K562 (cell line): ENCODE results near the gene PRMT5. TPM values are rescaled to one million over a fixed set of nuclear protein-coding genes. Genes with fewer than 3 reads are reported as not detected.

Experiments used
- ATAC-seq: fragments of 200-7000 bp; cut with Tn5 transposase; 3 replicates; pipeline ENCODE4 v1.9.1; 2020; ENCODE audit warnings: moderate library complexity
- BruUV-seq: library from RNA; stranded (reverse); fragments of 400-500 nt; replicated peaks from 2 replicates; lab custom pipeline; 2021; lab: Mats Ljungman, UMichigan
- CTCF ChIA-PET: fragments of 300-600 bp; formaldehyde crosslinking; extraction: SDS; loops from one replicate; lab custom pipeline; 2021; ENCODE audit warnings: low intra/inter-chr PET ratio; lab: Yijun Ruan, JAX
- POLR2A ChIA-PET: fragments of 300-600, 350-650 bp; sonication (Branson Sonifier 250); formaldehyde crosslinking; extraction: SDS; loops from one replicate; lab custom pipeline; 2021; ENCODE audit warnings: antibody characterized with exemption, inconsistent platforms; lab: Yijun Ruan, JAX
- DNase-seq, 4 experiments: peaks; one replicate each; pipeline versions ENCODE4 v3.0.0 to v3.0.0-alpha.2; 2011 to 2018; ENCODE audit warnings: low spot score in 3 of 4, mixed read lengths in 3 of 4; ENCODE audit errors: extremely low read depth in 1 of 4
- FAIRE-seq: peaks from 2 replicates; lab custom pipeline; 2011; peaks lifted over from hg19 to GRCh38; lab: Jason Lieb, UNC
- H2AFZ ChIP-seq: 2 replicates; pipeline ENCODE4 v1.6.0; 2011; ENCODE audit warnings: low read depth, low read length, control low read depth, inconsistent platforms
- H3K27ac ChIP-seq: fragments of 200-600 bp; 3 replicates; pipeline ENCODE4 v1.8.0; 2011; ENCODE audit warnings: low read depth, mild to moderate bottlenecking, control low read depth, inconsistent platforms, low read length, moderate library complexity, mixed read lengths; ENCODE audit errors: extremely low read depth
- H3K27me3 ChIP-seq, 2 experiments: fragments of 300-600 bp in 1 of 2; 2 replicates in 1 of 2; 3 replicates in 1 of 2; pipeline versions ENCODE4 v1.6.0 to v1.8.0; 2011; ENCODE audit warnings: inconsistent platforms in 2 of 2, low read length in 2 of 2, mild to moderate bottlenecking in 1 of 2, mixed read lengths in 1 of 2, moderate library complexity in 1 of 2; ENCODE audit not compliant: control insufficient read depth in 2 of 2, insufficient read depth in 2 of 2
- H3K36me3 ChIP-seq: fragments of 300-600 bp; 3 replicates; pipeline ENCODE4 v1.8.0; 2011; ENCODE audit warnings: mild to moderate bottlenecking, low read length, inconsistent platforms; ENCODE audit not compliant: control insufficient read depth, insufficient read depth
- H3K4me1 ChIP-seq, 2 experiments: fragments of 200-600 bp in 1 of 2; replicated peaks in 1 of 2; 2 replicates in 1 of 2; 3 replicates in 1 of 2; pipeline versions ENCODE4 v1.5.1 to v1.8.0; 2011; ENCODE audit warnings: inconsistent platforms in 2 of 2, low read length in 2 of 2, mild to moderate bottlenecking in 1 of 2, mixed read lengths in 1 of 2, moderate library complexity in 1 of 2; ENCODE audit not compliant: control insufficient read depth in 2 of 2, insufficient read depth in 2 of 2
- H3K4me2 ChIP-seq: 2 replicates; pipeline ENCODE4 v1.6.1; 2011; ENCODE audit warnings: low read length, control low read depth, inconsistent platforms, mixed read lengths; ENCODE audit not compliant: insufficient read depth
- H3K4me3 ChIP-seq: fragments of 200-600 bp; sonication (generic), shearing (Covaris generic); 2 replicates; pipeline ENCODE4 v1.5.1; 2016; ENCODE audit warnings: control low read depth, inconsistent platforms
- H3K79me2 ChIP-seq: fragments of 200-600 bp; 3 replicates; pipeline ENCODE4 v1.8.0; 2011; ENCODE audit warnings: low read length, inconsistent platforms; ENCODE audit not compliant: control insufficient read depth, insufficient read depth
- H3K9ac ChIP-seq, 2 experiments: 2 replicates each; pipeline versions ENCODE4 v1.6.0 to v1.6.1; 2011; ENCODE audit warnings: low read depth in 2 of 2, low read length in 2 of 2, control low read depth in 1 of 2, inconsistent platforms in 1 of 2, mild to moderate bottlenecking in 1 of 2, mixed read lengths in 1 of 2; ENCODE audit not compliant: insufficient read depth in 1 of 2
- H3K9me1 ChIP-seq: one replicate; pipeline ENCODE4 v1.6.0; 2011; ENCODE audit warnings: inconsistent platforms, mild to moderate bottlenecking, low read length, moderate library complexity; ENCODE audit not compliant: control insufficient read depth, insufficient read depth
- H3K9me3 ChIP-seq: replicated peaks from 2 replicates; pipeline ENCODE4 v1.5.1; 2011; ENCODE audit warnings: low read depth, low read length, inconsistent platforms; ENCODE audit not compliant: control insufficient read depth, insufficient read depth
- H4K20me1 ChIP-seq: replicated peaks from 2 replicates; pipeline ENCODE4 v1.6.1; 2011; ENCODE audit warnings: low read length, inconsistent platforms, mixed read lengths; ENCODE audit not compliant: control insufficient read depth, insufficient read depth
- ARHGAP35 ChIP-seq: fragments of 450-650 bp; IDR thresholded peaks from 2 replicates; pipeline ENCODE4 v1.6.1; 2018; ENCODE audit not compliant: partially characterized antibody
- CBX2 ChIP-seq: fragments of 200-600 bp; sonication (generic); IDR thresholded peaks from one replicate; pipeline ENCODE4 v1.6.1; 2012; ENCODE audit warnings: mild to moderate bottlenecking, low read length, inconsistent platforms; ENCODE audit not compliant: insufficient read depth, poor library complexity, severe bottlenecking
- DIDO1 ChIP-seq: fragments of 450-650 bp; IDR thresholded peaks from 2 replicates; pipeline ENCODE4 v1.6.1; 2016; ENCODE audit warnings: low read depth, missing biosample characterization, missing genetic modification characterization
- FOS ChIP-seq: IDR thresholded peaks from 3 replicates; pipeline ENCODE4 v1.6.1; 2011; ENCODE audit not compliant: insufficient read length; ENCODE audit errors: extremely low read depth
- MED1 ChIP-seq: sonication (generic); formaldehyde crosslinking; IDR thresholded peaks from 2 replicates; pipeline ENCODE4 v1.8.1; 2023; ENCODE audit warnings: missing genetic modification reagents, borderline replicate concordance
- NELFE ChIP-seq: IDR thresholded peaks from 2 replicates; pipeline ENCODE4 v1.6.1; 2011; ENCODE audit warnings: mild to moderate bottlenecking; ENCODE audit not compliant: insufficient read depth, insufficient read length
- PBX2 ChIP-seq, 2 experiments: IDR thresholded peaks in 1 of 2; conservative IDR thresholded peaks in 1 of 2; 2 replicates each; pipeline ENCODE4 v1.6.1; 2016; ENCODE audit warnings: low read depth in 2 of 2, mild to moderate bottlenecking in 1 of 2, missing compliant biosample characterization in 1 of 2, missing genetic modification characterization in 1 of 2, moderate library complexity in 1 of 2
- SIRT6 ChIP-seq: IDR thresholded peaks from one replicate; pipeline ENCODE4 v1.6.1; 2012; ENCODE audit warnings: low read depth, mild to moderate bottlenecking, control low read depth, inconsistent platforms, low read length, moderate library complexity
- SUPT5H ChIP-seq: fragments of 450-650 bp; IDR thresholded peaks from 2 replicates; pipeline ENCODE4 v1.6.1; 2016
- ZNF133 ChIP-seq: fragments of 250-450 bp; sonication (Bioruptor Pico); IDR thresholded peaks from 2 replicates; pipeline ENCODE4 v1.4.0; 2020; ENCODE audit warnings: mild to moderate bottlenecking
- ZNF174 ChIP-seq: fragments of 250-450 bp; sonication (Bioruptor Pico); IDR thresholded peaks from 2 replicates; pipeline ENCODE4 v1.4.0; 2020; ENCODE audit warnings: mild to moderate bottlenecking
- ZNF785 ChIP-seq: fragments of 250-450 bp; sonication (Bioruptor Pico); IDR thresholded peaks from 2 replicates; pipeline ENCODE4 v1.4.0; 2020; ENCODE audit warnings: mild to moderate bottlenecking
- WGBS: fragments of 100-300 bp; shearing (Covaris generic); methylation state at CpG from one replicate; pipeline ENCODE4 v1.1.6; 2016; ENCODE audit warnings: low coverage, mixed read lengths; ENCODE audit not compliant: insufficient coverage; ENCODE audit errors: missing lambda C conversion rate; 5-methylcytosine and 5-hydroxymethylcytosine counted together
- in situ Hi-C: fragments of 300-500 bp; cut with MboI; formaldehyde crosslinking; loops from 4 replicates; pipeline ENCODE4 v1.15.0; 2018; ENCODE audit warnings: inconsistent platforms, mixed read lengths
- intact Hi-C: fragments of 100-400 bp; cut with micrococcal nuclease; formaldehyde crosslinking; loops from 2 replicates; pipeline ENCODE4 v1.14.2; 2022
- polyA plus RNA-seq, 8 experiments: library from polyadenylated mRNA; depleted of rRNA in 4 of 8; stranded (reverse) in 5 of 8; unstranded in 3 of 8; fragments of >200 nt; fragmentation: Nextera tagmentation in 2 of 8; fragmentation: Illumina TruSeq in 1 of 8; extraction: Ambion mirVana in 2 of 8; extraction: Trizol in 1 of 8; gene quantifications; 2 replicates each; pipeline versions ENCODE4 v1.2.1 to v1.2.3, GENCODE V29; 2011 to 2014; ENCODE audit warnings: inconsistent platforms in 1 of 8, missing spikeins in 1 of 8
- total RNA-seq, 7 experiments: library from RNA; depleted of rRNA in 6 of 7; stranded (reverse); fragments of >200 nt in 6 of 7; fragmentation: Illumina TruSeq in 2 of 7; extraction: Trizol in 2 of 7; gene quantifications; 2 replicates each; pipeline versions ENCODE4 v1.2.1 to v1.2.3, GENCODE V29; 2011 to 2021; ENCODE audit warnings: low replicate concordance in 1 of 7
- TF ChIP-seq, protein P1 (sequence below): fragments of 450-650 bp; IDR thresholded peaks from 2 replicates; pipeline ENCODE4 v1.6.1; 2017; ENCODE audit warnings: antibody characterized with exemption, mild to moderate bottlenecking

The PRMT5 gene
- total and polyA plus RNA-seq, 9 of the 15 experiments (the other 6 are each of a cell fraction or from before 2014, with no cell fraction given): 114 to 552 (median 222) TPM

GRCh38 chr14:22918804-22919600, 10.2 kb downstream of the PRMT5 start, which contains the start of gene RBM23:
Gene RBM23 (minus strand): TSS chr14:22919149.
- intact Hi-C loops (loop anchor here (5.0 kb wide), 1 partner anchor 47 kb away; the partner anchor contains the start of gene LRP10), in situ Hi-C loops (no loop called here)
- H3K9me3 ChIP-seq: no peaks in the 10 kb centered on the region
- H3K36me3 ChIP-seq: peaks cover 62% of the 10 kb centered on the region
- no peaks in the 10 kb centered on the region for H3K9me1 ChIP-seq
- H3K79me2 ChIP-seq: peaks cover 45% of the 10 kb centered on the region
- peak within 1 kb of the TSS; percentile 91 to 96 for H3K9ac ChIP-seq
- H3K27ac ChIP-seq: peak within 1 kb of the TSS; percentile 94
- H2AFZ ChIP-seq: peak within 1 kb of the TSS; percentile 94
- FAIRE-seq (peak; percentile 100), ATAC-seq (peak; percentile 96), DNase-seq (peak; percentile 95 to 100 (median 97))
- WGBS: under 1% methylated on average over 46 of the region's 46 CpGs
- H3K4me3 ChIP-seq: peak within 1 kb of the TSS; percentile 68
- H3K4me1 ChIP-seq: peaks cover 0 to 25% of the 10 kb centered on the region in 2 experiments; a peak in 4 of 5 replicates
- H3K27me3 ChIP-seq: no peaks in the 10 kb centered on the region
- H3K4me2 ChIP-seq: peak within 1 kb of the TSS; percentile 93
- ChIA-PET POLR2A (interaction anchor here (0.6 to 4.5 kb wide), 26 partner anchors 8 to 415 kb away, joined by 3 to 62 read pairs (median 4); partner anchors contain the start of genes ACIN1, C14orf119, DAD1 and HAUS4), CTCF (no interaction called here)
- no peaks in the 10 kb centered on the region for H4K20me1 ChIP-seq
- BruUV-seq: no TSS peak
- TF ChIP-seq SUPT5H (peak; percentile 87), NELFE (no peak), ZNF133 (CRISPR knock-in tag) (no peak), CBX2 (no peak), PBX2 (CRISPR knock-in tag; IDR thresholded peaks at IDR 0.05; ENCODE audit: low read depth) (0 out of 2 replicates have a peak, but pooled peaks have one; percentile 30), PBX2 (tag; conservative IDR thresholded peaks at IDR 0.05; ENCODE audit: low read depth) (0 out of 2 replicates have a peak, but pooled peaks have one; percentile 40), FOS (peak; percentile 73), DIDO1 (0 out of 2 replicates have a peak, but pooled peaks have one; percentile 25), ZNF785 (no peak), MED1 (CRISPR knock-in tag) (no peak), ZNF174 (no peak), ARHGAP35 (no peak), SIRT6 (no peak)
- TF ChIP-seq, protein P1, sequence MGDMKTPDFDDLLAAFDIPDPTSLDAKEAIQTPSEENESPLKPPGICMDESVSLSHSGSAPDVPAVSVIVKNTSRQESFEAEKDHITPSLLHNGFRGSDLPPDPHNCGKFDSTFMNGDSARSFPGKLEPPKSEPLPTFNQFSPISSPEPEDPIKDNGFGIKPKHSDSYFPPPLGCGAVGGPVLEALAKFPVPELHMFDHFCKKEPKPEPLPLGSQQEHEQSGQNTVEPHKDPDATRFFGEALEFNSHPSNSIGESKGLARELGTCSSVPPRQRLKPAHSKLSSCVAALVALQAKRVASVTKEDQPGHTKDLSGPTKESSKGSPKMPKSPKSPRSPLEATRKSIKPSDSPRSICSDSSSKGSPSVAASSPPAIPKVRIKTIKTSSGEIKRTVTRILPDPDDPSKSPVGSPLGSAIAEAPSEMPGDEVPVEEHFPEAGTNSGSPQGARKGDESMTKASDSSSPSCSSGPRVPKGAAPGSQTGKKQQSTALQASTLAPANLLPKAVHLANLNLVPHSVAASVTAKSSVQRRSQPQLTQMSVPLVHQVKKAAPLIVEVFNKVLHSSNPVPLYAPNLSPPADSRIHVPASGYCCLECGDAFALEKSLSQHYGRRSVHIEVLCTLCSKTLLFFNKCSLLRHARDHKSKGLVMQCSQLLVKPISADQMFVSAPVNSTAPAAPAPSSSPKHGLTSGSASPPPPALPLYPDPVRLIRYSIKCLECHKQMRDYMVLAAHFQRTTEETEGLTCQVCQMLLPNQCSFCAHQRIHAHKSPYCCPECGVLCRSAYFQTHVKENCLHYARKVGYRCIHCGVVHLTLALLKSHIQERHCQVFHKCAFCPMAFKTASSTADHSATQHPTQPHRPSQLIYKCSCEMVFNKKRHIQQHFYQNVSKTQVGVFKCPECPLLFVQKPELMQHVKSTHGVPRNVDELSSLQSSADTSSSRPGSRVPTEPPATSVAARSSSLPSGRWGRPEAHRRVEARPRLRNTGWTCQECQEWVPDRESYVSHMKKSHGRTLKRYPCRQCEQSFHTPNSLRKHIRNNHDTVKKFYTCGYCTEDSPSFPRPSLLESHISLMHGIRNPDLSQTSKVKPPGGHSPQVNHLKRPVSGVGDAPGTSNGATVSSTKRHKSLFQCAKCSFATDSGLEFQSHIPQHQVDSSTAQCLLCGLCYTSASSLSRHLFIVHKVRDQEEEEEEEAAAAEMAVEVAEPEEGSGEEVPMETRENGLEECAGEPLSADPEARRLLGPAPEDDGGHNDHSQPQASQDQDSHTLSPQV: no peak
